IMR-90 (cell line): ENCODE results near the gene MCFD2. TPM values are rescaled to one million over a fixed set of nuclear protein-coding genes. Genes with fewer than 3 reads are reported as not detected.

Experiments used
- ATAC-seq: fragments of 200-7000 bp; cut with Tn5 transposase; 2 replicates; pipeline ENCODE4 v1.9.1; 2020; ENCODE audit warnings: low read depth, mild to moderate bottlenecking, moderate library complexity
- BruUV-seq: library from RNA; stranded (reverse); fragments of 400-500 nt; replicated peaks from 2 replicates; lab custom pipeline; 2021; lab: Mats Ljungman, UMichigan
- CTCF ChIA-PET: fragments of 300-600 bp; formaldehyde crosslinking; extraction: SDS; loops from one replicate; lab custom pipeline; 2021; ENCODE audit warnings: antibody characterized with exemption; lab: Yijun Ruan, JAX
- POLR2A ChIA-PET: fragments of 300-600 bp; sonication (Branson Sonifier 250); formaldehyde crosslinking; loops from one replicate; lab custom pipeline; 2022; ENCODE audit warnings: antibody characterized with exemption; ENCODE audit not compliant: unreplicated experiment; lab: Charles Lee
- DNase-seq: peaks from one replicate; pipeline ENCODE4 v3.0.0; 2013
- H2AFZ ChIP-seq: replicated peaks from 2 replicates; pipeline ENCODE3; 2013; ENCODE audit warnings: low read length, mild to moderate bottlenecking; ENCODE audit not compliant: poor library complexity
- H2AK5ac ChIP-seq: 2 replicates; pipeline ENCODE4 v1.6.1; 2013; ENCODE audit warnings: low read depth, low read length, inconsistent platforms
- H2AK9ac ChIP-seq: replicated peaks from 2 replicates; pipeline ENCODE3; 2013; ENCODE audit warnings: mild to moderate bottlenecking, low read depth, low read length, moderate library complexity; ENCODE audit not compliant: poor library complexity
- H2BK120ac ChIP-seq: 2 replicates; pipeline ENCODE4 v1.6.1; 2013; ENCODE audit warnings: low read depth, low read length, inconsistent platforms
- H2BK15ac ChIP-seq: 3 replicates; pipeline ENCODE4 v1.6.1; 2013; ENCODE audit warnings: low read depth, low read length, inconsistent platforms
- H2BK20ac ChIP-seq: 2 replicates; pipeline ENCODE4 v1.6.1; 2013; ENCODE audit warnings: low read depth, mild to moderate bottlenecking, inconsistent platforms, low read length, moderate library complexity
- H2BK5ac ChIP-seq: 2 replicates; pipeline ENCODE4 v1.6.1; 2013; ENCODE audit warnings: mild to moderate bottlenecking, low read depth, low read length, inconsistent platforms; ENCODE audit not compliant: poor library complexity, severe bottlenecking
- H3K14ac ChIP-seq: replicated peaks from 2 replicates; pipeline ENCODE4 v1.6.1; 2013; ENCODE audit warnings: low read depth, low read length, inconsistent platforms
- H3K18ac ChIP-seq: 2 replicates; pipeline ENCODE4 v1.6.1; 2013; ENCODE audit warnings: low read depth, low read length, control low read depth
- H3K23ac ChIP-seq: 2 replicates; pipeline ENCODE4 v1.6.1; 2013; ENCODE audit warnings: low read depth, low read length, inconsistent platforms
- H3K27ac ChIP-seq: 2 replicates; pipeline ENCODE4 v1.5.1; 2013; ENCODE audit warnings: mild to moderate bottlenecking, control low read depth, low read length; ENCODE audit not compliant: insufficient read depth
- H3K27me3 ChIP-seq: 2 replicates; pipeline ENCODE4 v1.6.1; 2013; ENCODE audit warnings: low read length; ENCODE audit not compliant: control insufficient read depth, insufficient read depth
- H3K36me3 ChIP-seq: 2 replicates; pipeline ENCODE4 v1.6.1; 2013; ENCODE audit warnings: low read length, mixed read lengths; ENCODE audit not compliant: control insufficient read depth, insufficient read depth
- H3K4ac ChIP-seq: 2 replicates; pipeline ENCODE4 v1.6.1; 2013; ENCODE audit warnings: low read depth, low read length, inconsistent platforms
- H3K4me1 ChIP-seq: 2 replicates; pipeline ENCODE4 v1.6.1; 2013; ENCODE audit warnings: low read length, mixed read lengths; ENCODE audit not compliant: control insufficient read depth, insufficient read depth
- H3K4me2 ChIP-seq: 2 replicates; pipeline ENCODE4 v1.6.1; 2013; ENCODE audit warnings: low read depth, mild to moderate bottlenecking, control low read depth, low read length, moderate library complexity
- H3K4me3 ChIP-seq: 2 replicates; pipeline ENCODE4 v1.5.1; 2013; ENCODE audit warnings: low read depth, mild to moderate bottlenecking, control low read depth, low read length, moderate library complexity; ENCODE audit not compliant: insufficient read depth
- H3K56ac ChIP-seq: 2 replicates; pipeline ENCODE4 v1.6.1; 2013; ENCODE audit warnings: low read length, inconsistent platforms; ENCODE audit not compliant: insufficient read depth; ENCODE audit errors: extremely low read depth
- H3K79me1 ChIP-seq, 2 experiments: 2 replicates each; pipeline ENCODE4 v1.6.1; 2013; ENCODE audit warnings: low read length in 2 of 2, inconsistent platforms in 1 of 2, low read depth in 1 of 2
- H3K9ac ChIP-seq: 2 replicates; pipeline ENCODE4 v1.6.1; 2013; ENCODE audit warnings: low read depth, low read length, control low read depth
- H3K9me1 ChIP-seq: 2 replicates; pipeline ENCODE4 v1.6.1; 2013; ENCODE audit warnings: low read length, inconsistent platforms; ENCODE audit not compliant: insufficient read depth
- H3K9me3 ChIP-seq: 2 replicates; pipeline ENCODE4 v1.6.1; 2013; ENCODE audit warnings: low read length; ENCODE audit not compliant: control insufficient read depth, insufficient read depth
- H4K20me1 ChIP-seq: 2 replicates; pipeline ENCODE4 v1.6.1; 2013; ENCODE audit warnings: low read length, inconsistent platforms; ENCODE audit not compliant: insufficient read depth
- H4K5ac ChIP-seq: 2 replicates; pipeline ENCODE4 v1.6.1; 2013; ENCODE audit warnings: mild to moderate bottlenecking, low read depth, low read length, control low read depth
- H4K8ac ChIP-seq, 2 experiments: 2 replicates each; pipeline ENCODE4 v1.6.1; 2013; ENCODE audit warnings: low read depth in 2 of 2, low read length in 2 of 2, control low read depth in 1 of 2, inconsistent platforms in 1 of 2
- H4K91ac ChIP-seq: 2 replicates; pipeline ENCODE4 v1.6.1; 2013; ENCODE audit warnings: low read depth, low read length, inconsistent platforms; ENCODE audit not compliant: insufficient read depth
- CEBPB ChIP-seq: IDR thresholded peaks from 2 replicates; pipeline ENCODE4 v1.6.1; 2012; ENCODE audit warnings: low read depth, low read length, improper control_type of control experiment
- CHD1 ChIP-seq: IDR thresholded peaks from 2 replicates; pipeline ENCODE4 v1.6.1; 2012; ENCODE audit warnings: low read depth, low read length, improper control_type of control experiment
- ELK1 ChIP-seq: fragments of 150-350 bp; IDR thresholded peaks from 2 replicates; pipeline ENCODE4 v1.6.1; 2016; ENCODE audit warnings: low read depth, mild to moderate bottlenecking, low read length, moderate library complexity, borderline replicate concordance
- FOS ChIP-seq: fragments of 150-350 bp; IDR thresholded peaks from 2 replicates; pipeline ENCODE4 v1.6.1; 2016; ENCODE audit warnings: low read depth, low read length
- MAFK ChIP-seq: IDR thresholded peaks from 2 replicates; pipeline ENCODE4 v1.6.1; 2012; ENCODE audit warnings: low read depth, low read length, improper control_type of control experiment
- MAZ ChIP-seq: IDR thresholded peaks from 2 replicates; pipeline ENCODE4 v1.6.1; 2012; ENCODE audit warnings: low read depth, mild to moderate bottlenecking, low read length, improper control_type of control experiment, moderate library complexity, borderline replicate concordance
- MXI1 ChIP-seq: IDR thresholded peaks from 2 replicates; pipeline ENCODE4 v1.6.1; 2012; ENCODE audit warnings: low read depth, mild to moderate bottlenecking, low read length, moderate library complexity, borderline replicate concordance
- NFE2L2 ChIP-seq: fragments of 150-350 bp; IDR thresholded peaks from 2 replicates; pipeline ENCODE4 v1.6.1; 2016; ENCODE audit warnings: low read depth, mild to moderate bottlenecking, low read length
- POLR2A ChIP-seq: IDR thresholded peaks from 2 replicates; pipeline ENCODE4 v1.6.1; 2012; ENCODE audit warnings: mild to moderate bottlenecking, low read depth, low read length
- RAD21 ChIP-seq: IDR thresholded peaks from 2 replicates; pipeline ENCODE4 v1.6.1; 2012; ENCODE audit warnings: low read length, improper control_type of control experiment
- USF2 ChIP-seq: fragments of 150-350 bp; IDR thresholded peaks from 2 replicates; pipeline ENCODE4 v1.6.1; 2017; ENCODE audit warnings: mild to moderate bottlenecking, antibody characterized with exemption, low read length, low read depth
- WGBS, 2 experiments: methylation state at CpG; one replicate each; pipeline versions ENCODE4 v1.1.5 to v1.1.7; 2013; ENCODE audit warnings: missing lambda C conversion rate in 2 of 2; ENCODE audit not compliant: insufficient read length in 1 of 2; ENCODE audit errors: extremely low coverage in 2 of 2; 5-methylcytosine and 5-hydroxymethylcytosine counted together
- dilution Hi-C: fragments of 300-500 bp; cut with HindIII; formaldehyde crosslinking; loops from one replicate; pipeline ENCODE4 v1.14.3; 2018; ENCODE audit warnings: low sequenced_read_pairs; ENCODE audit not compliant: unreplicated experiment
- in situ Hi-C: fragments of 300-500 bp; cut with MboI; formaldehyde crosslinking; loops from 3 replicates; pipeline ENCODE4 v1.14.3; 2019; ENCODE audit warnings: low sequenced_read_pairs, inconsistent platforms, mixed read lengths
- intact Hi-C: fragments of 100-400 bp; cut with micrococcal nuclease; formaldehyde crosslinking; loops from 2 replicates; pipeline ENCODE4 v1.10.0; 2022
- polyA plus RNA-seq, 3 experiments: library from polyadenylated mRNA; depleted of rRNA; stranded (reverse); fragments of >200 nt; gene quantifications; 2 replicates each; pipeline ENCODE4 v1.2.3, GENCODE V29; 2012; ENCODE audit warnings: low replicate concordance in 1 of 3
- total RNA-seq: library from RNA; depleted of rRNA; stranded (reverse); fragments of >200 nt; gene quantifications from 2 replicates; pipeline ENCODE4 v1.2.3, GENCODE V29; 2012

Gene MCFD2
- total and polyA plus RNA-seq, 2 of the 4 experiments (the other 2 are of a cell fraction) = 145 to 177 TPM

GRCh38 chr2:46888421-46888952 lies 27.1 kb downstream of the MCFD2 start:
- Histone ChIP-seq H2BK15ac (peak overlapping the region; percentile 98), H3K27me3 (no peaks in the 10 kb centered on the region), H2BK5ac (peak overlapping the region; percentile 85), H3K18ac (peak overlapping the region; percentile 96), H3K56ac (peak overlapping the region; percentile 69), H3K4me2 (peak overlapping the region; percentile 23; the same call in 1 of the 2 replicates), H4K20me1 (no peaks in the 10 kb centered on the region), H2BK120ac (peak overlapping the region; percentile 90), H2BK20ac (peak overlapping the region; percentile 99), H4K8ac (peak overlapping the region; percentile 69 to 96), H3K4me3 (no peak overlapping the region), H2AK5ac (peak overlapping the region; percentile 96), H4K5ac (peak overlapping the region; percentile 97), H3K36me3 (no peaks in the 10 kb centered on the region), H3K9ac (peak overlapping the region; percentile 57), H3K23ac (peak overlapping the region; percentile 91), H4K91ac (peak overlapping the region; percentile 90), H3K14ac (peak overlapping the region; percentile 94), H3K4me1 (peaks cover 22% of the 10 kb centered on the region), H2AK9ac (peak overlapping the region; percentile 50), H3K9me1 (peaks cover 6% of the 10 kb centered on the region), H3K79me1 (peaks cover 8 to 39% of the 10 kb centered on the region in 2 experiments; a peak in 3 of 4 replicates), H3K27ac (peak overlapping the region; percentile 73), H3K4ac (peak overlapping the region; percentile 97), H3K9me3 (peaks cover 3% of the 10 kb centered on the region), H2AFZ (peak overlapping the region; percentile 78)
- BruUV-seq = no TSS peak
- CTCF ChIA-PET = interaction anchor here (0.9 to 2.2 kb wide), 5 partner anchors 11 to 239 kb away, joined by 3 to 12 read pairs (median 4); no protein-coding TSS in a partner anchor
- ATAC-seq = no peak; the same call in 1 of the 2 replicates
- dilution Hi-C loops = no loop called here
- intact Hi-C loops = loop anchor here (2.0 kb wide), 2 partner anchors 118 to 188 kb away; no protein-coding TSS in a partner anchor
- 88% methylated on average over 3 of the region's 11 CpGs; no CpG with 5 or more reads in 1 of the 2 experiments for WGBS, 2 experiments
- POLR2A ChIA-PET = interaction anchor here (0.6 to 0.7 kb wide), 2 partner anchors 93 to 177 kb away, joined by 5 to 7 read pairs; no protein-coding TSS in a partner anchor
- in situ Hi-C loops = no loop called here
- DNase-seq = no peak
- TF ChIP-seq FOS (no peak), CEBPB (no peak), USF2 (no peak), ELK1 (no peak), MXI1 (no peak), CHD1 (no peak), MAFK (no peak), POLR2A (no peak), MAZ (no peak), NFE2L2 (no peak), RAD21 (no peak)
